ENCODE data around the gene ZNF768.
"Not testable (repeated sequence)": the region's sequence is repeated elsewhere in the genome, so short reads cannot be mapped to it uniquely, and the experiment has no call there.

ZNF768 gene

DNA sequence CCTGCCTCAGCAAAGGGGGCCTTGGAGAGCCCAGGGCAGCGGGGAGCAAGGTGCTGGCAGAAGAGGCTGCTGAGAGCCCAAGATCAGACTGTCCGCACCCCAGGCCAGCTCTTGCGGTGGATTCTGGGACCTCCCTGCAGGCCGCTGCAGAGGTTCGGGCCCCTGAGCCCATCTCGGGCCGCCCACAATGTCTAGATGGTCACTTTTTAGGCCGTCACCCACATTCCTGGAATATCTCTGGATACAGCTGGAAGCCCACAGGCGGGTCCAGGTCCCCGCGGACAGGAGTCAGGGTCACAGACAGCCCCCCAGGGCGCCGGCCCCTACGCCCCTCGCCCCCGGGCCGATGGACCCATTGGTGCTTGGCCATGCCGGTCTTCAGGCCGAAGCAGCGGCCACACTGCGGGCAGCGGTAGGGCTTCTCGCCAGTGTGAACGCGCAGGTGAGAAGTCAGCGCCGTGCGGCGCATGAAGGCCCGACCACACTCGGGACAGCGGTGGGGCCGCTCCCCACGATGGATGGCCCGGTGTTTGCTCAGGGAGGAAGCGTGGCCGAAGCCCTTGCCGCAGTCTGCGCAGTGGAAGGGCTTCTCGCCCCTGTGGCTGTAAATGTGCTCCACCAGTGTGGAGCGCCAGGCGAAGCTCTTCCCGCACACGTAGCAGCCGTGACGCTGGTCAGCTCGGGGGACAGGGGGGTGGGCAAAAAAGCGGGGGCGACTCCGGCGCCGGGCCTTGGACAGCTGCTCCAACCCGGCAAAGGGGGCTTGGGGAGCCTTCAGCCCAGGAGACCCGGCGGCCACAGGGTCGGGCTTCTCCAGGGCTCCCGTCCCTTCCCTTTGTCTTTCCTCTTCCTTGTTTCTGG is 6.1 kb upstream of the ZNF768 start:
- no peak for DNase-seq

DNA sequence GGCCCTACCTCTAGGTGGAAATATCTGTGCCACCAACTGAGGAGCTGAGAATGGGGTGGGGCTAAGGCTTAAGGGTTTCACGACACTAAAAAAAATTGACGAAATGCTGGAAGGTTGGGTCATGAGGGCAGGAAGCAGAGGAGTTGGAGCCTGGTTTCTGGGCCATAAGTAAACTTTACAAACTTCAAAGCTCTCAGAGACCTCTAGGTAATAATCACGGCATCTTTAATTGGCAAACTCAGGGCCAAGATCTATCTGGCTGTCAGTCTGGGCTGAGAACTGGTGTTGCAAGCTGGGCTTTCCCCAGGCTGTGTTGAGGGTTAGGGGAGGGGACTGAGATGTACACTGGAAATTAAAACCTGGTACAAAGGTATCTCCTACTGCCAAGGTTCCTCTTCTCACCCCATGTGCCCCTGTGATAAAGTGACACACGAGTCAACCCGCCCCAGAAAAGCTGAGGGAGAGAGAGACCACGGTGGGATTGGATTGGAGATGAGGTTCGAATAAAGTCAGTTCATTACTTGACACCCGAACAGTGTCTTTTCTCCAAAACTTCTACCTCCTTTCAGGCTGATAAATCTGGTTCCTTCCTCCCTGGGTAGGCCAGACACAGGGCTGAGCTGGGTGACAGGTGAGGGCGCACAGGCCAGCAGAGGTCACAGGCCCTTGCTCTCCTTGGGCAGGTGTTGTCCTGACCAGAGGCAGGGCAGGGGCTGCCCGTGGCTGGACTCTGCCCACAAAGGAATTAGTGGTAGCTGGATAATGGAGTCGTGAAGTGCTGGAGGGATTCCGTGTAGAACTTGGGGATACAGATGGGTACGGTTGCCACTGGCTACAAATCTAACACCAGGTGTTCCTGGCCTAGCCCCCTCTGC is 4.0 kb upstream of the ZNF768 start:
- no peak for DNase-seq

DNA sequence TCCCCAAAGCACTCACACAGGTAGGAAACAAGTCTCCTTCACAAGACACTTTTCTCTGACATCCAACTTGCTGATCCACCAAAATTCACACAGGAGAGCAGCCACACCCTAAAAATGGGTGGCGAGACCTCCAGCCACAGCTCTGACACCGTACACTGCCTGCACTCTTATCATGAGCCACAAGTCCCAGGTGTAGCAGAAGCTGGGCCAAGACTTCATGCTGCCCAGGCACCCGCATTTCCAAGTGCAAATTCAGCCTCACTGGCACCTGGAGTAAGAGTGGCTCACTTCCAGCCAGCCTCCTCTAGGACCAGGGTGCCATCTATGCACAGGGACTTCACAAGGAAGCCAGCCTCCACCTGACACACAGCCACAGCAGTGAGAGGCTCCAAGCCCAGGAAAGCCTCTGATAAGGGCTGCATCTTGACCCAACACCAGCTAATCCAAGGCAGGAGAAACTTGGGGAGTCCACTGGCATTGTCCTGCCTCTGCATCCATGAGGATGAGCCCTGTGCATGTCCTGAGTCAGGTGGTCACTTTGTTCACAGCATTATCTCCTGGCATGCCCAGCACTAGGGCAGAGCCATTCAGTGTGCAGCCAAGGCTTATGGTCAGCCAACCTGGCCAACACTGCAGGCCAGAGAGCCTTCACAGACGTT is 2.6 kb upstream of the ZNF768 start:
- no peak for DNase-seq

DNA sequence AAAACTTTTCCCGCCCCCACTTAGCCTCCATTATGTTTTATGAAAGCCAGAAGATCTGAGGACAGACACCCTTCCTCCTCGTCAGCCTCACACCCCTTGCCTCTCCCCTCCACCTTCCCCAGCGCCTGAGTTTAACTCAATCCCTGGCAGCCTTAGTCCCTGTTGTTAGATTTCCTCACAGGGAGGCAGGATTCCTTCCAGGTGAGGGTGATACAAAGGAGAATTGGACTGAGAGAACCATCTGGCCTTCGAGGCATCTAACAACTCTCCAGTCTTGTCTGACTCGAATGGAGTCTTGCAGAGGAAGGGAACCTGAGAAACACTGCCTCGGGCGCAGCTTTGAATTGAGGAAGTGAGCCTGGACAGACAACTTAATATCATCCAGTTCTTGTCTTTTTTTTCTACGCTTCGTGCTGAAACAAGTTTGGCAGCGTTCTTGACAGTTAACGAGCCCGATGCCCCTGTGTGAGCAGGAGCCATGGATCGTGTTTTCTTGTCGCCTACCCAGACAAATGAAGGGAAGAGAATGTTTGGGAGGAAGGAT is 1.3 kb upstream of the ZNF768 start:
- DNase-seq: no peak

DNA sequence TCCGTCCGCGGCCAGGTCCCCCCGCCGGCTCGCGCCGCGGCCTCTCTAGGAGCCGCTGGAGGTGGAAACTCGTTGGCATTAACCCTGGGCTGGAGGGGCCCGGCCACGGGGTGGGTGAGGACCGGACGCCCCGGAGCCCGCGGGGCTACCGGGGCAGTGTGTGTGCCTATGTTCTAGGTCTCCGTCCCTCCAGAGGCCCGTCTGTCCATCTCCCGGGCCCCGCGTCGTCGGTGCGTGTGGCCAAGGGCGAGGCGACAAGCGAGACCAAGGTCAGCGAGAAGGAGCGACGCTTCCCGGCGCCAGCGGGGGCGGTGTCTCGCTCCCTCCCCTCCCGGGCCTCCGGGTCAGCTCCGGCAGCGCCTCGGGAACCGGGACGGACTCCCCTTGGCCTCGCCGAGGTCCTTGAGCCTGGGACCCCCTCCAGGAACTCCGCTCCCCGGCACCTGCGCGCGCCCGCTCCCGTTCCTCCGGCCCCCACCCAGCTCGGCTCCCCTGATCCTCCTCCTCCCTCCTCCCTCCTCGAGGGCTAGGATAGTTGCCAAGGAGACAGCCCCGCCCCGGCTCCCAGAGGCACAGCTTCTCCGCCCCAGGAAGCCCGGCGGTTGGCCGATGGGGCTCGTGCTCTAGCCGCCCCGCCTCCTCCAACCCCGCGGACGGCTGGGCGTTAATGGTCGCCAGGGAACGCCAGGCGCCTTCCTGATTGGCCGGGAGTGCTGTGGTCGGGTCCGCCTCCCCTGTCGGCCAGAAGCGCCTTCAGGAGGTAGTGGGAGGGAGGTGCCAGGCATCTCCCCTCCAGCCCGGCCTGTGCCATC is 663 bp upstream of the ZNF768 start:
- DNase-seq: peak; percentile 98

DNA sequence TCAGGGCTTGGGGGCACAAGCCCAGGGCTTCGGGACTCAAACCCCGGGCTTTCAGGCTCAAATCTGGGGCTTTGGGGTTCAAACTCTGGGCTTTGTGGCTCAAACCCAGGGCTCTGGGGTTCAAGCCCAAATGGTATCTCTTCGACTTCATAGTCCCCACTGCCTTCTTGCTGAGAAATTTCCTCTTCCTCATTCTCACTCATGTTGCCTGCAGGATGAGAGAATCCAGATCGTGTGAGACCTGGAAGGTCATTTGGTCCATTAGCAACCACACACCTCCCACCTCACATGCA is 576 bp downstream of the ZNF768 start:
- DNase-seq: no peak

DNA sequence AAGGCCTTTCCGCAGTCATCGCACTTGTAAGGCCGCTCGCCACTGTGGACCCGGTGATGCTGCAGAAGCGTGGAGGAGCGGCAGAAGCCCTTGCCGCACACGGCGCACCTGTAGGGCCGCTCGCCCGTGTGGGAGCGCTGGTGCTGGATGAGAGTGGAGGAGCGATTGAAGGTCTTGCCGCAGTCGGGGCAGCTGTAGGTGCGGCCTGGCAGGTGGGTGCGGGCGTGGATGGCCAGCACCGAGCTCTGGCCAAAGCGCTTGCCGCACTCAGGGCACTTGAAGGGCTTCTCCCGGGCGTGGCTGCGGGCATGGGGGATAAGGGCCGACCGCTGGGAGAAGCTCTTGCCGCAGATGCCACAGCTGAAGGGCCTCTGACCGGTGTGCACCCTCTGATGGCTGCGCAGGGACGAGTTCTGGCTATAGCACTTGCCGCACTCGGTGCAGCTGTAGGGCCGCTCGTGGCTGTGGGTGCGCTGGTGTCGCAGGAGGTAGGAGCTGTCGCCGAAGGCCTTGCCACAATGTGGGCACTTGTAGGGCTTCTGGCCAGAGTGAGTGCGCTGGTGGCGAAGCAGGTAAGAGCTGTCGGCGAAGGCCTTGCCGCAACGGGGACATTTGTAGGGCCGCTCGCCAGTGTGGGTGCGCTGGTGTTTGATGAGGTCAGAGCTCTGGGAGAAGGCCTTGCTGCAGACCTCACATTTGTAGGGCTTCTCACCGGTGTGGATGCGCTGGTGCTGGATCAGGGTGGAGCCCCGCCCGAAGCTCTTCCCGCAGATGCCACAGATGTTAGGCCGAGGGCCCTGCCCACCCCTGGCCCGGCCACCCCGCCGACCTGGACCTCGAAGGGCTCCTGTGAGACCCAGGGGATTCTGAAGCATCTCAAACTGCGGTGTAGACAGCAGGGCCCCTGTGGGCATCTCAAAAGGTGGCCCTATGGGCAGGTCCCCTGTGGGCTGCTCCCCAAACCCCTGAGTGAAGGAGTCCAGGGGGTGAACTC is 1.5 kb downstream of the ZNF768 start:
- DNase-seq: no peak

DNA sequence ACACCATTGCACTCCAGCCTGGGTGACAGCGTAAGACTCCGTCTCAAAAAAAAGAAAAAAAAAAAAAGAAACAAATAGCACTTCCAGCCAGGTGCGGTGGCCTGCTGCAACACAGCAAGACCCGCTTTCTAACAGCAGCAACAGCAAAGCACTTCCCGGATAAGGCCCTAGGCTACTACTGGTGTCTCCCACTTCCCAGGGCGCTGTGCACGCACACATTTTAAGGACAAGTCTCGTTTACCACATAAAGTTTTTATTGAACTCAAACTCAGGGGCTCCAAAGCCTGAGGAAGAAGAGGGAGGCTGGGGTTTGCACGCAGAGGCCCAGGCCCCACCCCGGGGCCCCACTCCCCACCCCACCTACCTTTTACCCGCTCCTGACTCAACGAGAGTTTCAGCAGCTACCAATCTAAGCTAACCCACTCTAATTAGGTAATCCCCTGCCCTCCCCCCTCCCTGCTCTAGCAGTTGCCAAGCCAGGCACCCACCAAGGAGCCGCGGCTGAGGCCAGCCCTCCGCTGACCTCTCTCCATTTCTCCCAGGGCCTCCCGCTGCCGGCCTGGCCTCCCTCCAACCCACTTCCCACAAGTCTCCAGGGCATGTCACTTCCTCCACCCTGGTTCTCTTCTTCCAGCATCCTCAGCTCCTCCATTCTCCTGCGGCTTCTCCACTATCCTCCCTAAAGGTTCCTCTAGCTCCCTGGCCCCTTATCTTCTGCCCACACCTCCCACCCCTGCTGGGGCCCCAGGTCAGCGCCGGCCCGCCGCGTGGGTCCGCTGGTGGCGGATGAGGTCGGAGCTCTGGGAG is 2.4 kb downstream of the ZNF768 start:
- DNase-seq: no peak

DNA sequence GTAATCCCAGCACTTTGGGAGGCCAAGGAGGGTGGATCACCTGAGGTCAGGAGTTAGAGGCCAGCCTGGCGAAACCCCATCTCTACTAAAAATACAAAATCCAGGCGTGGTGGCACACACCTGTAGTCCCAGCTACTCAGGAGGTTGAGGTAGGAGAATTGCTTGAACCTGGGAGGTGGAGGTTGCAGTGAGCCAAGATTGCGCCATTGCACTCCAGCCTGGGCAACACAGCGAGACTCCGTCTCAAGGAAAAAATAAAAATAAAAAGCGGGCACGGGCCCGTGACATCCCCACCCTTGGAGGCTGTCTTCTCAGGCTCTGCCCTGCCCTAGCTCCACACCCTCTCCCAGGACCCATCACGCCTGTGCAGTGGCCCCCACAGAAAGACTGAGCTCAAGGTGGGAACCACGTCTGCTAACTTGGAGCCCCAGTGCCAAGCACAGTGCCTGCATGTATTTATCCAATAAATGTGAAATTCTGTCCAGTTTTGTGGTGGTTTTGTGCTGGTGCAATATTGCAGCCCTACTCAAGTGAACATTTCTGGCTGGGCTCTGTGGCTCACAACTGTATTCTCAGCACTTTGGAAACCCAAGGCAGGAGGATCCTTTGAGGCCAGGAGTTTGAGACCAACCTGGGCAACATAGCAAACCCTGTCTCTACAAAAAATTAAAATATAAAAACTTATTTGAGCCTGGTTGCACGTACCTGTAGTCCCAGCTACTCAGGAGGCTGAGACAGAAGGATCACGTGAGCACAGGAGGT is 3.5 kb downstream of the ZNF768 start:
- not testable (repeated sequence) for DNase-seq

DNA sequence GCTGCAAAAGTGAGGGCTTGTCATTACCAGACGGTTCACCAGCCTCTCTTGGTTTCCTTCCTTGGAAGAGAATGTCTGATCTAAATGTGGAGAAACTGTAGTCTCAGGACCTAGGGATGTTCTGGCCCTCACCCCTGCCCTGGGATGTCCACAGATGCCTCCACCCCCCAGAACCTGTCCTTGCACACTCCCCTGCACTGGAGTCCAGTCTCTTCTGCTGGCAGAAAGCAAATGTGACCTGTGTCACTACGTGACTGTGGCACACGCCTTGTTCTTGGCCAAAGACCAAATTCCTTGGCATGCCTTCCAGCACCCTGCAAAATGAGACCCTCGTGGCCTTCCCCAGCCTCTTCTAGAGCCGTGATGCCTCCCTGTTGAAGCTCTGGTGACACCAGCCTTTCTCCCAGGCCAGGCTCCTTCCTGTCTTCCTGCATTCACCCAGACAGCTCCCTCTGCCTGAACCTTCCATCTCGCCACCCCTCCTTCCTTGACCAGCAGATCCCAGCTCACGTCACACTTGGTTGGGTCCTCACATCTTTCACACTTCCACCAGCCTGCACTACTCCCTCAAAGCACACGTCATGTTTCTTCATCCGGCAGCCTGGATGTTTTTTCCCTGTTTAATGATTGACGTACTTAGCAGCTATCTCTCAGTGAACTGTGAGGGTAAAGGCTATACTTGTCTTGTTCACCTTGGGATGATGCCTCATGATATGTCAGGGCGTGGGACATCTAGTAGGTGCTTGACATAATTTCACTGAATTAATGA is 4.3 kb downstream of the ZNF768 start:
- no peak for DNase-seq

DNA sequence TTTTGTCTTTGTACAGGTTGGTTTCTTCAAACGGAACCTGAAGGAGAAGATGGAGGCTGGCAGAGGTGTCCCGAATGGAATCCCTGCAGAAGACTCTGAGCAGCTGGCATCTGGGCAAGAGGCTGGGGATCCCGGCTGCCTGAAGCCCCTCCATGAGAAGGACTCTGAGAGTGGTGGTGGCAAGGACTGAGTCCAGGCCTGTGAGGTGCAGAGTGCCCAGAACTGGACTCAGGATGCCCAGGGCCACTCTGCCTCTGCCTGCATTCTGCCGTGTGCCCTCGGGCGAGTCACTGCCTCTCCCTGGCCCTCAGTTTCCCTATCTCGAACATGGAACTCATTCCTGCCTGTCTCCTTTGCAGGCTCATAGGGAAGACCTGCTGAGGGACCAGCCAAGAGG is 4.9 kb downstream of the ZNF768 start:
- no peak for DNase-seq

DNA sequence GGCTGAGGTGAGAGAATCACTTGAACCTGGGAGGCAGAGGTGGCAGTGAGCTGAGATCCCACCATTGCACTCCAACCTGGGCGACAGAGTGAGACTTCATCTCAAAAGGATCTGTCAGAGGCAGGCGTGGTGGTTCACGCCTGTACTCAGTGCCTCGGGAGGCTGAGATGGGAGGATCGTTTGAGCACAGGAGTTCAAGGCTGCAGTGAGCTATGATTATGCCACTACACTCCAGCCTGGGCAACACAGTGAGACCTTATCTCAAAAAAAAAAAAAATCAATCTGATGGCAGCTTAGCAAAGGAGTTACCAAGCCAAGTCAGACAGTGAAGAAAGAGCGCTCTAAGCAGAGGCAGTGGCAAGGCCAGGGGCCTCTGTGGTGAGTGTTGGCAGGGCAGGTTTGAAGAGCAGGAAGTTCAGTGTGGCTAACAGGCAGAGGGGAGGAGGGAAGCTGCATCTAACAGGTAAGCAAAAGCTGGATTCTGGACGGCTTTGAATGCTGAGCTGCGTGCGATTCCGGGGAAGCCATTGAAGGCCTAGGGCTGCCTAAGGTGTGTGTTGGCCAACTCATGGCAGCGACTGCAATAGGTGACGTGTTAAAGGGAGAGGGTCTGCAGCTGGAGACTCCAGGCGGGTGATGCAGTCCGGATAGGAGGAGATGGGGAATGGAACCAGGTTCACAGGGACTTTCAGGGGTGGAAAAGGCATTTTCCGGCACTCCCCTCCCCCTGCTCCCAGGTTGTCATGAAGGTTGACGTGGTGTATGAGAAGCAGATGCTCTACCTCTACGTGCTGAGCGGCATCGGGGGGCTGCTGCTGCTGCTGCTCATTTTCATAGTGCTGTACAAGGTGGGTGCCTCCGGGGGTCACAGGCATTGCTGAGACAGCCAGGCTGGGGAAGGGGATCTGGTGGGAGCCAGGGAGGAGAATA is 7.0 kb downstream of the ZNF768 start:
- no peak for DNase-seq

DNA sequence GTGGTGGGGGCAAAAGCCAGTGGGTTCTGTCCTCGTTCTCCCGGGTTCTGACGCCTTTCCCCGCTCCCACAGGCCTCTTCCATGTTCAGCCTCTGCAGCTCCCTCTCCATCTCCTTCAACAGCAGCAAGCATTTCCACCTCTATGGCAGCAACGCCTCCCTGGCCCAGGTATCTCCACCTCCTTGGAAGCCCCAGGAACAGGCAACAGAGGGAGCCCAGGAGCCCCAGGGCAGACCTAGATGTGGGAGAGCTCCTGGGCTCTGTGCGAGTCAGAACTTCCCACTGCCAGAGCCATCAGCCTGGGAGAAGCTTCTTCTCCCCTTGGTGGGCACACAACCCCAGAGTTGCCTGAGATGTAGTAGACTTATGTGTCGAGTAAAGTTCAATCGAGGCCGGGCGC is 7.8 kb downstream of the ZNF768 start:
- no peak for DNase-seq

DNA sequence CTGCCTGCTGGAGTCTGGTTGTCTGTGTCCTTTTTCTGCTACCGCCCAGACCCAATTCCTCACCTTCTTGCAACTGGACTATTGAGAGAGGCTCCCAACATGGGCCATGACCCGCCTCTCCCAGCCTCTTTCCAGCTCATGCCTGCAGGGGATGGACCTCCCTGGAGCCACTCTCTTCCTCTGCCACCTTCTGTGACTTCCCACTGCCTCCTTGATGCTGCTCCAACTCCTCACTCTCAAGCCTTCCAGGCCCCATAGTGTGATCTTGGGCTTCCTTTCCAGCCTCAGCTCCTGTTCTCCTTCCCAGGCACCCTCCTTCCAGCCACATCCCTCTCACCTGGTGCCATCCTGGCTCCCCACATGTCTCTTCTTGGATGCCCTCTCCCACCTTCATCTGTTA is 11.1 kb downstream of the ZNF768 start:
- no peak for DNase-seq

DNA sequence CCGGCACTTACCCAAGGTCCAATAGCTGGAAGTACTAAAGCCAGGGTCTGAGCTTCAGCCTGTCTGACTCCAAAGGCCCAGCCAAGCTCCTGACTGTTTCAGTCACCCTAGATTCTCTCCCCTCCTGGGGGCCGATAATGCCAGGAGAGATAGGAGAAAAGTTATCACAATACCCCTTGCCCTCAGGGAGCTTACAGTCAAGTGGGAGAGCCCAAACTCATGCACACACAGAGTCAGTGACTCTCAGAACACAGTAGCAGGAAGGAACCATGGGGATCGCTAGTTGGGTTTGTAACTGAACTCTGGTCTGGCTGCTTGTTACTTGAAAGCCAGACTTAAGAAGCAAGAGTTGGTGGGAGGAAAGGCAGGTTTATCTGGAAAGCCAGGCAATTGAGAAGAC is 14.9 kb downstream of the ZNF768 start:
- no peak for DNase-seq

DNA sequence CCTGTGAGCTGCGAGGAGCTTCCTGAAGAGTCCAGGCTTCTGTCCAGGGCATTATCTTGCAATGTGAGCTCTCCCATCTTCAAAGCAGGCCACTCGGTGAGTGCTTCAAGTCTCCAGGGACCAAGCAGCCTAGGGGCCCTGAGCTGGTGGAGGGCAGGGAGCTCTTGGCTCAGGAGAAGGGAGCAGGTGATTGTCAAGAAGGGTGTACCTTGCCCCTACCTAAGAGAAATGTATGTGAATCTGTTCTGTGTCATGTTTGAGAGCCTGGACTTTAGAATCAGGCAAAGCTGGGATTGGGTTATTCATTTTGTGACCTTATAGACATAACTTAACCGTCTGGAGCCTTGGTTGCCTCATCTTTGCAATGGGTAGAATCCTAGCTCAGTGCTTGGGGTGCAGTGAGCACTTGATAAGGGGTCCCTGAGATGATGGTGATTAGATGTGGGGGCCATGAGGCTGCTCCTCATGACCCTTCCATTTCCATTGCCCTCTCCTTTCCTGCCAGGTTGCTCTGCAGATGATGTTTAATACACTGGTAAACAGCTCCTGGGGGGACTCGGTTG is 15.9 kb downstream of the ZNF768 start:
- no peak for DNase-seq

DNA sequence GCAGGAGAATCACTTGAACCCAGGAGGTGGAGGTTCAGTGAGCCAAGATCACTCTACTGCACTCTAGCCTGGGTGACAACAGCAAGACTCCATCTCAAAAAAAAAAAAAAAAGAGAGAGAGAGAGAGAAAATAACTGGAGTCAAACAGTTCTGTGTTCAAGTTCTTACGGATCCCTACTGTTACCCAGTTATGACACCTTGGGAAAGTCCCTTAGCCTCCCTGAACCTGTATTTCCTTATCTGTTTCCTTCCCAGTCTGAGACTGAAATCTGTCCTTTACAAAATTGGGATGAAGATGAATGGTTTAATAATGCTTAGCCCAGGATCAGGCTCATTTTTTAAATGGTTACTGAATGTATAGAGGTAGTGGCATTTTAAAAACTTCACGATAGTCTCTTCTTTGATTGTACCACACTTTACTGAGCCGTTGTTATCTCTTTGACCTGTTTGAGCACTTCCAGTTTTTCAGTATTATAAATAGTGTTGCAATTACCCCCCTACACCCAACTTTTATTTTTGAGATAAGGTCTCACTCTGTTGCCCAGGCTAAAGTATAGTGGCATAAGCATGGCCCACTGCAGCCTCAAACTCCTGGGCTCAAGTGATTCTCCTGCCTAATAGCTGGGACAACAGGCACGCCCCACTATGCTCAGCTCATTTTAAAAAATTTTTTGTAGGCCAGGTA is 17.1 kb downstream of the ZNF768 start:
- DNase-seq: no peak
